ENCODE measurements around the gene TMEM154. TPM values are rescaled to one million over a fixed set of nuclear protein-coding genes. Genes with fewer than 3 reads are reported as not detected.

TMEM154 gene
- total RNA-seq, 1 experiment from 2014 or later = 2.6 TPM

GRCh38 chr4:152727784-152728183 lies 48.0 kb upstream of the TMEM154 start:
- TF ChIP-seq CTCF (conservative IDR thresholded peaks at IDR 0.05; ENCODE audit: low read depth, low read length) (no peak), EZH2 (IDR thresholded peaks at IDR 0.05; ENCODE audit: borderline replicate concordance, low read depth, low read length, poor library complexity, severe bottlenecking) (no peak)
- ChIA-PET CTCF (interaction anchor here (0.8 kb wide), 1 partner anchor 273 kb away, joined by 3 read pairs; no protein-coding TSS in a partner anchor), POLR2A (ENCODE audit: low non-redundant PET) (no interaction called here)
- H3K4me3 ChIP-seq (ENCODE audit: low read depth, low read length, poor library complexity, severe bottlenecking) = no peak overlapping the region
- H3K27me3 ChIP-seq (replicated peaks; ENCODE audit: insufficient read depth, low read depth, low read length, poor library complexity) = no peaks in the 10 kb centered on the region
- intact Hi-C loops (cut with micrococcal nuclease; ENCODE audit: unreplicated experiment) = no loop called here
- H3K9me3 ChIP-seq (ENCODE audit: low read depth, low read length, poor library complexity, severe bottlenecking) = no peaks in the 10 kb centered on the region
- no peak for DNase-seq (ENCODE audit: low spot score)
- no peak overlapping the region for H3K27ac ChIP-seq (ENCODE audit: low read depth, low read length, poor library complexity, severe bottlenecking)
- no TSS peak for BruUV-seq (replicated peaks)
- H3K4me1 ChIP-seq (ENCODE audit: insufficient read depth, low read length, poor library complexity, severe bottlenecking) = no peaks in the 10 kb centered on the region
- H3K36me3 ChIP-seq (ENCODE audit: insufficient read depth, low read length, poor library complexity, severe bottlenecking) = no peaks in the 10 kb centered on the region

GRCh38 chr4:152724494-152724893 lies 44.7 kb upstream of the TMEM154 start:
- BruUV-seq (replicated peaks) = no TSS peak
- Histone ChIP-seq H3K27me3 (replicated peaks; ENCODE audit: insufficient read depth, low read depth, low read length, poor library complexity) (no peaks in the 10 kb centered on the region), H3K4me1 (ENCODE audit: insufficient read depth, low read length, poor library complexity, severe bottlenecking) (no peaks in the 10 kb centered on the region), H3K36me3 (ENCODE audit: insufficient read depth, low read length, poor library complexity, severe bottlenecking) (no peaks in the 10 kb centered on the region), H3K27ac (ENCODE audit: low read depth, low read length, poor library complexity, severe bottlenecking) (no peak overlapping the region), H3K4me3 (ENCODE audit: low read depth, low read length, poor library complexity, severe bottlenecking) (no peak overlapping the region), H3K9me3 (ENCODE audit: low read depth, low read length, poor library complexity, severe bottlenecking) (no peaks in the 10 kb centered on the region)
- TF ChIP-seq EZH2 (IDR thresholded peaks at IDR 0.05; ENCODE audit: borderline replicate concordance, low read depth, low read length, poor library complexity, severe bottlenecking) (no peak), CTCF (conservative IDR thresholded peaks at IDR 0.05; ENCODE audit: low read depth, low read length) (no peak)
- intact Hi-C loops (cut with micrococcal nuclease; ENCODE audit: unreplicated experiment) = loop anchor here (5.0 kb wide), 1 partner anchor 262 kb away; no protein-coding TSS in a partner anchor
- DNase-seq (ENCODE audit: low spot score) = no peak
- POLR2A ChIA-PET (ENCODE audit: low non-redundant PET) = no interaction called here
- CTCF ChIA-PET = no interaction called here

- no peaks in the 10 kb centered on the region for H3K27me3 ChIP-seq (replicated peaks; ENCODE audit: insufficient read depth, low read depth, low read length, poor library complexity)
- H3K4me1 ChIP-seq (ENCODE audit: insufficient read depth, low read length, poor library complexity, severe bottlenecking) = no peaks in the 10 kb centered on the region
- H3K9me3 ChIP-seq (ENCODE audit: low read depth, low read length, poor library complexity, severe bottlenecking) = no peaks in the 10 kb centered on the region
- no peak overlapping the region for H3K27ac ChIP-seq (ENCODE audit: low read depth, low read length, poor library complexity, severe bottlenecking)
- no peak for TF ChIP-seq CTCF (conservative IDR thresholded peaks at IDR 0.05; ENCODE audit: low read depth, low read length)
- ChIA-PET CTCF (no interaction called here), POLR2A (ENCODE audit: low non-redundant PET) (no interaction called here)
- DNase-seq (ENCODE audit: low spot score) = no peak
- no peaks in the 10 kb centered on the region for H3K36me3 ChIP-seq (ENCODE audit: insufficient read depth, low read length, poor library complexity, severe bottlenecking)
- H3K4me3 ChIP-seq (ENCODE audit: low read depth, low read length, poor library complexity, severe bottlenecking) = no peak overlapping the region
- intact Hi-C loops (cut with micrococcal nuclease; ENCODE audit: unreplicated experiment) = loop anchor here (5.0 kb wide), 1 partner anchor 261 kb away; no protein-coding TSS in a partner anchor
- BruUV-seq (replicated peaks) = no TSS peak
Measured at GRCh38 chr4:152723236-152723635, 43.4 kb upstream of the TMEM154 start.

Measured in A673 (cell line).